Stimulated activated naive CD8-positive, alpha-beta T cell treated with anti-CD3 and anti-CD28 coated beads, Interleukin-15, amount 100 ng/mL, for 72 hours (primary cell): ENCODE results near the gene HCFC1.
A peak's percentile ranks its signal among the peaks of the same experiment; 100 is the strongest.

Source experiments
- ATAC-seq: fragments of 150-1000 bp; cut with Tn5 transposase; 2 replicates; pipeline ENCODE4 v1.10.0; 2021; ENCODE audit warnings: mild to moderate bottlenecking, moderate library complexity
- DNase-seq, 2 donors: peaks; one replicate each; pipeline ENCODE4 v3.0.0; 2021 to 2022
- H3K27ac Mint-ChIP-seq, 2 donors: one replicate each; pipeline ENCODE4 v1.8.0; 2022; ENCODE audit warnings: mild to moderate bottlenecking in 2 of 2, mixed read lengths in 2 of 2, moderate library complexity in 2 of 2
- H3K27me3 Mint-ChIP-seq: one replicate; pipeline ENCODE4 v1.8.0; 2022; ENCODE audit warnings: mixed read lengths
- H3K4me1 Mint-ChIP-seq: one replicate; pipeline ENCODE4 v1.8.0; 2022; ENCODE audit warnings: mild to moderate bottlenecking, mixed read lengths
- H3K4me3 Mint-ChIP-seq, 2 donors: one replicate each; pipeline ENCODE4 v1.8.0; 2022; ENCODE audit warnings: mild to moderate bottlenecking in 2 of 2, mixed read lengths in 2 of 2, moderate library complexity in 1 of 2
- H3K9me3 Mint-ChIP-seq, 2 donors: one replicate each; pipeline ENCODE4 v1.8.0; 2022; ENCODE audit warnings: mixed read lengths in 2 of 2

Gene HCFC1

DNA sequence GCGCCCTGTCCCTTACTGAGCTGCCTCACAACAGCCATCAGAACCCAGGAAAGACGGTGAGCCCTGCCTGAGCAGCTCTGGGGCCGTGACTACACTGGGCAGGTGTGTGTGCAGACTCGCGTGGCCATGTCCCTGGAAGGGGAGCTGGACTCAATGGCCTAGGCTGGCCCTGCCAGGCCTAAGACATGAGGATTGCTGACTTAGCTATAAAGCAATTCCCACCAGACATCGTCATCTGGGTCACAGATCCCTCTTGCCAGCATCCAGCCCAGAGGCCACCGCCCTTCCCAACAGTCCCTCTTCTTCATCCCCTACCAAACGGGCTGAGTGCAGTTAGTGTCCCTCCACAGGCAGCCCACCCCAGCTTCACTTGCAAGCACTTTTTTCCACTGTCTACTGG, 40.5 kb downstream of the HCFC1 start:
- Mint-ChIP-seq H3K4me3 (no peak overlapping the region), H3K4me1 (peaks cover 57% of the 10 kb centered on the region), H3K9me3 (no peaks in the 10 kb centered on the region), H3K27me3 (no peaks in the 10 kb centered on the region), H3K27ac (peak overlapping the region in 1 of 2 donors; percentile 94)
- ATAC-seq (no peak), DNase-seq (no peak)

DNA sequence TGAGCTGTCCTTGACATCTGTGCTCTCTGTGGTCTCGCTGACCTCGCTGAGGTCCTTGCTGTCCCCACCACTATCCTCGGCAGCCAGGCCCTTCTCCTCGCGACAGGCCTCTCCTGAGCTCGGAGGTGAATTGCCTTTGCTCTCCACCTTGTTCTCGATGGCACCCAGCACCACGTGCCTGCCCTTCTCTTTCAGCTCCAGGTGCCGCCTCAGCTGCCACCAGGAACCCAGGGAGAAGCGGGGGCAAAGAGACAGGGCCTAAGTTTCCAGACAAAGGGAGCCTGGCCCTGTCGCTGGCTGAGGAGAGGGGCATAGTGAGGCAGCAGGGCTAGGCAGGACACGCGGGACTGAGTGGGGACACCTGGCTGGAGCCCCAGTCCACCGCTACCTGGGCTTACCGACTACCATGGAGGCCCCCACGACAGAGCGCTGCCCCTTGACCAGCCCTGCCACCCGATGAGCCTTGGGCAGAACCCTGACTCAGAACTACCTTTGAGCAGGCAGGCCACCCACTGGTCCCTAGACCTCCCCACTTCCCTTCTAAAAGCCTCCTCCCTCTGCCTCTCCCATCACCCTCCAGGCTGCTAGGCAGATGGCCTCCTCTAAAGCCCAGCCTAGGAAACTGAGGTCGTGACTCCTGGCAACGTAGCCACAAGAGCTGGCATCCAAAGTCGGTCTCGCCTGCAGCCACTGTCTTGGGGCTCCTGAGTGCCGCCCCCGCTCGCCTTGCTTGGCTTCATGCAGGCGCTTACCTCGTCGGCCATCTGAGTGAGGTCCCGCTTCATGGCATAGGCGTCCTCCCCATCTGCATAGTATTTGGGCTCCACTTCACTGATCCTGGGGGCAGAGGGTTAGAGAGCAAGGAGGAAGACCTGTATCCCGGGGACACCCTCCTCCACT, 41.4 kb downstream of the HCFC1 start:
- H3K4me1 Mint-ChIP-seq, result peaks cover 52% of the 10 kb centered on the region
- H3K27ac Mint-ChIP-seq, result no peak overlapping the region
- H3K27me3 Mint-ChIP-seq, result no peaks in the 10 kb centered on the region
- H3K9me3 Mint-ChIP-seq, result no peaks in the 10 kb centered on the region
- peak overlapping the region in 1 of 2 donors; percentile 26 for H3K4me3 Mint-ChIP-seq
- ATAC-seq (no peak), DNase-seq (no peak)

DNA sequence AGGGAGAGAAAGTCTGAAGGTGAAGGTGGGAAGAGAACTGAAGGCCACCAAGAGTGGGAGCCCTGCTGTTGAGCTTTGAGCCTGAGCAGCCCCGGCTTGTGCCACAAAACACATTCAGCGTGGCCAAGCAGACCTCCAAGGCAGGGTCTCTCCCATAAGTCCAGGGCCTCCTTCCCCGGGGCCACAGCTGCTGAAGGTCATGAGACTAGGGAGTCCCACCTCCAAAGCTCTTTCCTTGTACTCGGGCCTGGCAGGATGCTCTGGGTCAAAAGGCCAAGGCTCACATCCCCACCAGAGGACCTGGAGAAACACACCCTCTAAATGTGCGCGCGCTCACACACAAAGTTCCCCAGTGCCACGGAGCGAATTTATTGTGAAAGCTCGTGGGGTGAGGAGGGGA, 42.0 kb downstream of the HCFC1 start:
- peak overlapping the region in 1 of 2 donors; percentile 19 for H3K27ac Mint-ChIP-seq
- DNase-seq (no peak), ATAC-seq (no peak)
- peaks cover 54% of the 10 kb centered on the region for H3K4me1 Mint-ChIP-seq
- H3K4me3 Mint-ChIP-seq, result peak overlapping the region; percentile 26 to 91
- H3K27me3 Mint-ChIP-seq, result no peaks in the 10 kb centered on the region
- H3K9me3 Mint-ChIP-seq, result no peaks in the 10 kb centered on the region

DNA sequence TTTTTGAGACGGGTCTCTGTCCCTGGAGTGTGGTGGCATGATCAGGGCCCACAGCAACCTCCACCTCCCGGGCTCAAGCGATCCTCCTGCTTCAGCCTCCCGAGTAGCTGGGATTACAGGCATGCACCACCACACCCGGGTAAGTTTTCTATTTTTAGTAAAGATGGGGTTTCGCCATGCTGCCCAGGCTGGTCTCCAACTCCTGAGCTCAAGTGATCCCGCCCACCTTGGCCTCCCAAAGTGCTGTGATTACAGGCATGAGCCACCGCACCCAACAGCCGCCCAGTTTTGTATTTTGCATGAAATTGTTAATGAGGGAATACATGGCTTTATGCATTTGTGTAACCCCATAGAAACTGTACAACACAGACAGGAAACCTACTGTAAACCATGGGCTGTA, 42.8 kb downstream of the HCFC1 start:
- peaks cover 58% of the 10 kb centered on the region for H3K4me1 Mint-ChIP-seq
- H3K4me3 Mint-ChIP-seq, result peak overlapping the region; percentile 44 to 91
- DNase-seq, result no peak
- no peaks in the 10 kb centered on the region for H3K27me3 Mint-ChIP-seq
- peak overlapping the region; percentile 42 to 57 for H3K27ac Mint-ChIP-seq
- no peaks in the 10 kb centered on the region for H3K9me3 Mint-ChIP-seq
- ATAC-seq, result no peak

DNA sequence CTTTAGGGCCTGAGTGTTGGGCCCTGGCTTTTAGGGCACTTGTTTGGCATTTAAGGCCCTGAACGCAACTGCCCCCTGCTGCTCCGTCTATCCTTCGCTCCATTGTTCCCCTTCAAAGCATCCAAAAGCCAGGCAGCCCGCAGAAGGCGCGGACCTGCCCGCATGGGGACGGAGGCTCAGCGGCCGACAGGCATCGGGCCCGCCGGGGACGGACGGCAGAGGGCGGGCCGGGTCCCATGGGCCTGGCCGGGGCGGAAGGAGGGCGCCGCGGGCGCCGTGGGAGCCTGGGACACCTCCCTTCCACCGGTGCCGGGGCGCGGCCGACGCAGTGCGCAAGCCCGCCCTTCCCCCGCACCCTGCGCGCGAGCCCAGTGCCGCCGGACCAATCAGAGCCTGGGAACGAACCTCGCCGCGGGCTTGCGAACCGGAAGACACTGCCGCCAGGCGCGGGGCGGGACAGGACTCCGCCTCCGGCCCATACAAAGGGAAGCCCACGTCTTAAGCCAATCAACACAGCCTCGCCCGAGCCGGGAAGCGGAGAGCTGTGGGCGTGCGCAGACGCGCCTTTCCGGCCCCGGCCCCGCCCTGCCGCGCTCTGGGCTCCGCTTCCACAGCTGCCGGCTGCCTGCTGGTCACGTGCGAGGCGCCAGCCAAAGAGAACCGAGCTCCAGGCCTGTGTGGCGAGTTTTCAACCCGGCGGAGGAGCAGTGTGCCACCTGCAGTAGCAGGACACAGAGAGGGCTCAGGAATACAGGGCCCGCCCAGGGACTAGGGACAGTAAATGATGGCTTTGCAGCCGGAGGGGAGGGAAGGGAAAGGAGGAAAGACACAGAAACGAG, 43.5 kb downstream of the HCFC1 start:
- DNase-seq (peak; percentile 91 to 96), ATAC-seq (peak; percentile 73)
- no peaks in the 10 kb centered on the region for H3K9me3 Mint-ChIP-seq
- peak overlapping the region; percentile 96 to 99 for H3K27ac Mint-ChIP-seq
- peaks cover 62% of the 10 kb centered on the region for H3K4me1 Mint-ChIP-seq
- H3K27me3 Mint-ChIP-seq, result no peaks in the 10 kb centered on the region
- peak overlapping the region; percentile 86 to 91 for H3K4me3 Mint-ChIP-seq

DNA sequence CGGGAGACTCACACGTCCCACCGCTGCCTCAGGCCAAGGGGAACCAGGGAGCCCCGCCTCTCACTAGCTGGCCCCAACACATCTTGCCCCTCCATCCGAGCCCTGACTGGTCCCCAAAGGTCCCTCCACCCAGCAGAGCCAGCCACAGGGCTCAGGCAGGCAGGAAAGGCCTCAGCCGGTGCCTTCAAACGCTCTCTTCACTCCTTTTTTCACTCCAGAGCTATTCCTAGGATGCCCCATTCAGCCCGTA, 44.0 kb downstream of the HCFC1 start:
- DNase-seq, result no peak
- Mint-ChIP-seq H3K27me3 (no peaks in the 10 kb centered on the region), H3K27ac (peak overlapping the region; percentile 95 to 99), H3K9me3 (no peaks in the 10 kb centered on the region), H3K4me1 (peaks cover 63% of the 10 kb centered on the region), H3K4me3 (peak overlapping the region; percentile 86 to 90)
- peak; percentile 0 for ATAC-seq

DNA sequence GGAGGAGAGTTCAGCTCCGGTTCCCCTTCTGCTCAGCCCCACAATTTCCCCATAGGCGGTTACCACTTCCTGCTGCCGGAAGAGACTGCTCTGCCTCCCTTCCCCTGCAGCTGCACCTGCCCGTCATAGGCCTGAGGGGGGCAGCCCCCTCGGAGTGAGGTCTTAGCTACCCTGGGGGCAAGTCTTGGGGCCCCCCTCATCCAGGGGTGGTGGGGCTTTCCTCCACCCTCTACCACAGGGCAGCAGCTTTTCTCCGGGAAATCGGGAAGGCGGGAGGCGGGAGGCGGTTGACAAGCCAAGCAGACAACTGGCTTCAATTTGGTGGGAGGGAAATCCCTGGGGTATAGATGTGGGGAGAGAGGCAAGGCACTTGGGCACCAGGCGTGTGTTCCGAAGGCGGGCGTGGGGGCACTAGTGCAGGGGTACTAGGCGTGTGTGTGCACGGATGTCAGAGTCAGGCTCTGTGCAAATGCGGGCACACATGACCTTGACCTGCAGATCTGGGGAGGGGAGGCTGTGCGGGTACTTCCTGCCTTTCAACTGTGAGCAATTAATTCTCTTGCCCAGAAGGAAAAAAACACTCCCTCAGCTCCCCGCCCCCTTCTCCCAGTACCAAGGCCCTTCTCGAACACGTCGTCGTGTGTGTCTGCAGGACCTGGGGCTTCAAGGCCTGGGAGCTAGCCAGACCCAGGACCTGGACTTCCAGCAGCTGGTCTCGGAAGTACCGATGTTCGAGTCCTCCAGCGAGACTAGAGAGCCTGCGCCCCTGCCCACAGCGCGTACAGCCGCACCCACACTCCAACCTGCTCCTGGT, 44.6 kb downstream of the HCFC1 start:
- H3K27me3 Mint-ChIP-seq, result no peaks in the 10 kb centered on the region
- DNase-seq (peak; percentile 47 to 86), ATAC-seq (peak; percentile 71)
- H3K9me3 Mint-ChIP-seq, result no peaks in the 10 kb centered on the region
- H3K27ac Mint-ChIP-seq, result peak overlapping the region; percentile 95 to 99
- H3K4me3 Mint-ChIP-seq, result peak overlapping the region; percentile 86 to 90
- H3K4me1 Mint-ChIP-seq, result peaks cover 63% of the 10 kb centered on the region

DNA sequence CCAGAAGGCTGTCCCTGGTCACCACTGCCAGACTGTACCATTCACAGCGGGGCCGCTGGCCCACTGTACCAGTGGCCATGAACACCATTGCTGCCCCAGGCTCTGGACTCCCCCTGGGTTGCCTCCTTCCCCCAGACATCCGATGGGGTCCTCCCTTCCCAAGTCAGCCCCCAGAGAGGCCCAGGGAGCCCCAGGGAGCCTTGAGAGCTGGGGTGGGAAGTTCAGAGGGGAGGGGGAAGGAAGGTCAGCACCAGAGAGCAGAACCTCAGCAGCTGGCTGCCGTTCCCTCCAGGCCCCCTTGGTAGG, 45.1 kb downstream of the HCFC1 start:
- no peaks in the 10 kb centered on the region for H3K9me3 Mint-ChIP-seq
- H3K4me1 Mint-ChIP-seq, result peaks cover 63% of the 10 kb centered on the region
- H3K27me3 Mint-ChIP-seq, result no peaks in the 10 kb centered on the region
- peak overlapping the region; percentile 95 to 99 for H3K27ac Mint-ChIP-seq
- DNase-seq, result no peak
- H3K4me3 Mint-ChIP-seq, result peak overlapping the region; percentile 86 to 90
- peak; percentile 47 for ATAC-seq

DNA sequence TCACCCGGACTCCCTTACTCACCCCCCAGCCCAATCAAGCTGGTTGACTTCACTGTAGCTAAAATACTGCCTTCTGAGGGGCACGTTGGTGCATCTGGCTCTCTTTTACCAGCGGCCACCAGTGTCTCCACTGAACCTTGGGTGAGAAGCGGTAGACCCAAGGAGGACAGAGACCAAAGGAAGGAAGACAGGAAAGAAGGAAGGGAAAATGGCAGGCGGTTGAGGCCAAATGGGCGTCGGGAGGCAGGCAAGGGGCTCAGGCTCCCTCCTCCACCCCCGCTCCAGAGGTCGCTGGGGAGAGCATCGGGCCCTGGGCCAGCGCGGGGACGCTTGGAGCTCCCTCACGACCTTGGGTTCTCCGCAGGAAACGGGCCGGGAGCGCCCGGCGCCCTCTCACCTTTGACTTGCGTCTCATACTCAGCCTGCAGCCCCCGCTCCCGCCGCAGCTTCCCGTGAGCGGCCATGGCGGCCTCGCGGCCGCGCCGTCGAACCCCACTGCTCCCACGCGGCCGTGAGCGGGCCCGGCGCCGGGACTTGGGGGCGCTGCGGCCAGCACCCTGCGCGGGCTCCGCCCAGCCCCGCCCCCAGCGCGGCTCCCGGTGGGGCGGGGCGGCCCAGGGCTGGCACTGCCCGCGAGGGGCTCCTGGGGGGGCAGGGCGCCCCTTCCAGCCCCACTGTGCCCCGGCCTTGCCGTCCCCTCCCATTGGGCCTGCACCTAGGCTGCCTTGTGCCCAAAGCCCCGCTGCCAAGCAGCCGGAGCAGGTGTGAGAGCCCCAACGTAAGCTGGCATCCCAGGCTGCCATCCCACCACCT, 45.7 kb downstream of the HCFC1 start, which contains the start of gene ARHGAP4:
Gene ARHGAP4 (minus strand): TSS at position 526 of the 813 bp plus-strand sequence. CDS start 62 bp downstream, at position 464.
- ATAC-seq (peak; percentile 32), DNase-seq (peak; percentile 74 to 78)
- H3K27ac Mint-ChIP-seq, result peak within 1 kb of the TSS; percentile 95 to 99
- H3K4me1 Mint-ChIP-seq, result peaks cover 64% of the 10 kb centered on the region
- H3K4me3 Mint-ChIP-seq, result peak within 1 kb of the TSS; percentile 90 to 95
- no peaks in the 10 kb centered on the region for H3K27me3 Mint-ChIP-seq
- no peaks in the 10 kb centered on the region for H3K9me3 Mint-ChIP-seq

DNA sequence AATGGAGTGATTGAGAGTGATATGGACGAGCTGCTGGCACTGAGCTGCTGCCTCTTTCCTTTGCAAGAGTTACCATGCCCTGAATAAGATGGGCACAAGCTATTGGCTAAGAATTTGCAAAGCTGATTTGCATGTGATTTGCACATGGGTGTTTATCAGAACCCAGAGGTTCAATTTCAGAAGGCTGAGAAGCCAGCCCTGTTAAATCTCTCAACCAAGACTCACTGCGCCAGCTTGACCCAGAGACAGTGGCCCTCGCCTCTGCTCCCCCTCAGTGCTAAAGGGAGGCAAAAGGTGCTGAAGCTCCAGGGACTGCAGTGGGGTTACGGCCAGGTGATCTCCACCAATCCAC, 46.3 kb downstream of the HCFC1 start:
- ATAC-seq, result no peak
- H3K4me1 Mint-ChIP-seq, result peaks cover 60% of the 10 kb centered on the region
- no peak for DNase-seq

DNA sequence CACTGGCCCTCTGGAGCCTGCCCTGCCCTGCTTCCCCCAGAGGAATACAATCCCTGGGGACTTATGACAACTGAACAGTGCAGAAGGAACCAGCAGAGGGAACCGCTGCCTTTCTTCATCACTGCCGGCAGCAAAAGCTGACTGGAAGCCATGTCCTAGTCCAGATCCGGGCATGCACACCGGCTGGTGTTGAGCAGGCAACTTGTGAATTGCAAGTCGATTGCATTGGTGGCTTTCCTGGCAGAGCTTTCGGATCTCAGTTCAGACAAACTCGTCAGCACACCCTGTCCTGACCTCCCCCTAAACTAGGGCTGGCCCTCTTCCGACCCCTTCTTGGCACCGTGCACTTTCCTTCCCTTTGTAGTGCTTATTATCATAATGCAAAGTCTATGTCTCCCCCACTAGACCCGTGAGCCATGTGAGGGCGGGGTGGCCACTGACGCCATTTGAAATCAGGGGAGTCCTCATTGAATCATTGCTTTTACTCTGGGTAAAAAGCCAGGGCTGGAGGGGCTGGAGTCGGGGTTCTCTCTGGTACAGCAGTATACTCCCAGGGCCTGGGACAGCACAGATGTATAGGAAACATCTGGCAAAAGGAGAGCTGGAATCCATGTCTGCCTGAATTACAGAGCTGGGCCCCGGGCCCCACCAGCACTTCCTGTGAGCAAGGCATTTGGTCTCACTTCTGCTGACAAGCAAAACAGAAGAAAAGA, 47.3 kb downstream of the HCFC1 start:
- no peaks in the 10 kb centered on the region for H3K9me3 Mint-ChIP-seq
- H3K4me1 Mint-ChIP-seq, result peaks cover 55% of the 10 kb centered on the region
- peak; percentile 1 for ATAC-seq
- H3K27me3 Mint-ChIP-seq, result no peaks in the 10 kb centered on the region
- peak overlapping the region; percentile 96 to 97 for H3K27ac Mint-ChIP-seq
- peak overlapping the region; percentile 89 to 95 for H3K4me3 Mint-ChIP-seq
- DNase-seq, result peak in 1 of 2 donors; percentile 62

More for the DNA sequence above, 46.3 kb downstream of the HCFC1 start:
- Mint-ChIP-seq H3K27ac (peak overlapping the region; percentile 81 to 96), H3K4me3 (peak overlapping the region; percentile 89 to 95), H3K27me3 (no peaks in the 10 kb centered on the region), H3K9me3 (no peaks in the 10 kb centered on the region)

DNA sequence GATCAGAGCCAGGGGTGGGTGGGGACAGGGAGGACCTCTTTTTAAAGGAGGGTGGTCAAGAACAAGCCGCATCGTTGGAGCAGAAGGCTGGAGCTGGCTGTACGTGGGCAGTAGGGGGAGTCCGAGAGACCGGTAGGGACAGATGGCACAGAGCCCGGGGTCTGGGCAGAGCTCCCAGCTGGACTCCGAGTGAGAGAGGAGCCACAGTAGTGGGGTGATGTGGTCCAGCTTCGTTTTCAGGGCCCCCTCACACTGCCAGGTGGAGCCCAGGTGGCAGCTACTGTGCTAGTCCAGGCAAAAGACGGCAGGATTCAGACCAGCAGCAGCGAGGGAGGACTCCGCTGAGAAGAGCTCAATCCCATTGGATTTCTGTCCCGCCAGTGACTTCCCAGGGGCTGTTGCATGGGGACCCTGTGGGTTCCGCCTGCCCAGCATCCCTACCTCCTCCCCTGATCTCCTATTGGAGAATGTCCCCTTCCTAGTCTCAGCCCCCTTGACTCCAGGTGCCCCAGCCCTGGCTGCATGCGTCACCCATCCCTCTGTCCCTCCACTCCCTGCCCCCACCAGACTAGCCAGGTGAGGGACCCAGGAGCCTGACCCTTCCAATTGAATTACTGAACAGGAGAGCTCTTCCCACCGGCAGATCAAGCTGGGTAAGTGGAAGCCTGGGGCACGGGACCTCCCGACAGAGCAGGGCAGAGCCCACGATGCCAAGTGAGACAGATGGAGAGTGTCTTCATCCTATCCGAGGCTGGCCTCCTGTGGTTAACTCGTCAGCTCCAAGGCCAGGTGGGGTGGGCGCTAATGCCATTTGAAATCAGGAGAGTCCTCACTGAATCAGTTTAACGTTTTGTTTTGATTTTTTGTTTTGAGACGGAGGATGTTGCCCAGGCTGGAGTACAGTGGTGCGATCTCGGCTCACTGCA, 48.4 kb downstream of the HCFC1 start:
- Mint-ChIP-seq H3K27ac (peak overlapping the region; percentile 96 to 97), H3K9me3 (no peaks in the 10 kb centered on the region), H3K4me1 (peaks cover 44% of the 10 kb centered on the region), H3K27me3 (no peaks in the 10 kb centered on the region), H3K4me3 (peak overlapping the region; percentile 89 to 95)
- ATAC-seq (no peak), DNase-seq (no peak)
